Measurements from ENCODE around the gene ZNF684. TPM values are rescaled to one million over a fixed set of nuclear protein-coding genes. Genes with fewer than 3 reads are reported as not detected.
A peak's percentile ranks its signal among the peaks of the same experiment; 100 is the strongest.

The ZNF684 gene
- total RNA-seq, 2 experiments from 2014 or later: 6.6 to 6.8 TPM

- Mint-ChIP-seq H3K9me3 (no peaks in the 10 kb centered on the region), H3K4me1 (peaks cover 10% of the 10 kb centered on the region), H3K4me3 (no peak overlapping the region), H3K27me3 (peaks cover 6% of the 10 kb centered on the region), H3K27ac (no peak overlapping the region), H3K36me3 (ENCODE audit: low read depth) (no peaks in the 10 kb centered on the region)
- CTCF ChIA-PET: interaction anchor here (0.8 kb wide), 1 partner anchor 56 kb away, joined by 3 read pairs; no protein-coding TSS in a partner anchor
- DNase-seq: no peak
- POLR2A ChIA-PET: no interaction called here
These were observed 57.1 kb downstream of the ZNF684 start for GRCh38 chr1:40588586-40588985.

GRCh38 chr1:40592107-40592803 lies 60.8 kb downstream of the ZNF684 start:
- no peaks in the 10 kb centered on the region for H3K9me3 Mint-ChIP-seq
- peaks cover 3% of the 10 kb centered on the region for H3K27me3 Mint-ChIP-seq
- ChIA-PET POLR2A (no interaction called here), CTCF (interaction anchor here (0.8 kb wide), 1 partner anchor 257 kb away, joined by 3 read pairs; no protein-coding TSS in a partner anchor)
- DNase-seq: peak; percentile 20
- H3K36me3 Mint-ChIP-seq (ENCODE audit: low read depth): no peaks in the 10 kb centered on the region
- H3K4me3 Mint-ChIP-seq: no peak overlapping the region
- no peak overlapping the region for H3K27ac Mint-ChIP-seq
- peaks cover 12% of the 10 kb centered on the region for H3K4me1 Mint-ChIP-seq

GRCh38 chr1:40593449-40594186 lies 62.2 kb downstream of the ZNF684 start:
- no peak overlapping the region for H3K4me3 Mint-ChIP-seq
- ChIA-PET CTCF (interaction anchor here (0.6 to 0.9 kb wide), 2 partner anchors 61 to 347 kb away, joined by 3 to 4 read pairs; no protein-coding TSS in a partner anchor), POLR2A (interaction anchor here (1.3 kb wide), 1 partner anchor 62 kb away, joined by 3 read pairs; the partner anchor contains the start of gene ZNF684)
- no peaks in the 10 kb centered on the region for H3K9me3 Mint-ChIP-seq
- no peaks in the 10 kb centered on the region for H3K36me3 Mint-ChIP-seq (ENCODE audit: low read depth)
- H3K27ac Mint-ChIP-seq: no peak overlapping the region
- H3K27me3 Mint-ChIP-seq: peaks cover 9% of the 10 kb centered on the region
- no peak for DNase-seq
- peaks cover 12% of the 10 kb centered on the region for H3K4me1 Mint-ChIP-seq

- H3K27me3 Mint-ChIP-seq: peaks cover 13% of the 10 kb centered on the region
- no peak overlapping the region for H3K27ac Mint-ChIP-seq
- DNase-seq: no peak
- ChIA-PET POLR2A (interaction anchor here (1.3 kb wide), 1 partner anchor 62 kb away, joined by 3 read pairs; the partner anchor contains the start of gene ZNF684), CTCF (interaction anchor here (0.6 to 0.9 kb wide), 2 partner anchors 62 to 346 kb away, joined by 3 to 4 read pairs; no protein-coding TSS in a partner anchor)
- H3K4me3 Mint-ChIP-seq: no peak overlapping the region
- no peaks in the 10 kb centered on the region for H3K9me3 Mint-ChIP-seq
- H3K4me1 Mint-ChIP-seq: peaks cover 12% of the 10 kb centered on the region
- H3K36me3 Mint-ChIP-seq (ENCODE audit: low read depth): no peaks in the 10 kb centered on the region
These were observed 62.7 kb downstream of the ZNF684 start for GRCh38 chr1:40594187-40594531.

- Mint-ChIP-seq H3K36me3 (ENCODE audit: low read depth) (no peaks in the 10 kb centered on the region), H3K27me3 (peaks cover 17% of the 10 kb centered on the region), H3K4me3 (no peak overlapping the region), H3K27ac (no peak overlapping the region), H3K9me3 (no peaks in the 10 kb centered on the region), H3K4me1 (peaks cover 12% of the 10 kb centered on the region)
- POLR2A ChIA-PET: interaction anchor here (0.7 kb wide), 1 partner anchor 215 kb away, joined by 3 read pairs; no protein-coding TSS in a partner anchor
- no peak for DNase-seq
- CTCF ChIA-PET: interaction anchor here (0.6 to 1.3 kb wide), 2 partner anchors 64 to 439 kb away, joined by 3 to 4 read pairs; partner anchors contain the start of gene ZNF684
These were observed 64.2 kb downstream of the ZNF684 start for GRCh38 chr1:40595623-40596022.

Other genes with a start within 250 kb of the ZNF684 start
- 1 to 10 TPM; 7.2 to 8.2 TPM for gene COL9A2, start 214.4 kb upstream of the ZNF684 start, total RNA-seq
- gene SMAP2, start 157.9 kb upstream of the ZNF684 start, total RNA-seq: 100 to 1,000 TPM; 172 to 173 TPM
- 1 to 10 TPM; 5.4 to 5.9 TPM for gene ZFP69B, start 81.2 kb upstream of the ZNF684 start, total RNA-seq
- gene ZFP69, start 54.3 kb upstream of the ZNF684 start, total RNA-seq: 1 to 10 TPM; 2.3 to 2.5 TPM
- 10 to 100 TPM; 12.3 to 12.6 TPM for gene EXO5, start 22.9 kb upstream of the ZNF684 start, total RNA-seq
- 1 to 10 TPM; 5.6 to 6.1 TPM for gene RIMS3, start 134.0 kb downstream of the ZNF684 start, total RNA-seq
- 10 to 100 TPM; 78.7 to 84.1 TPM for gene NFYC, start 160.1 kb downstream of the ZNF684 start, total RNA-seq

All from activated CD4-positive, alpha-beta memory T cell treated with anti-CD3 and anti-CD28 coated beads, Interleukin-2, amount 10 ng/mL, durations not matched to agents 7 days and 5 days (primary cell).